IMR-90 (cell line): Measurements from ENCODE around the gene GFAP. TPM values are rescaled to one million over a fixed set of nuclear protein-coding genes. Genes with fewer than 3 reads are reported as not detected.

Experiments used
- ATAC-seq: fragments of 200-7000 bp; cut with Tn5 transposase; 2 replicates; pipeline ENCODE4 v1.9.1; 2020; ENCODE audit warnings: low read depth, mild to moderate bottlenecking, moderate library complexity
- BruUV-seq: library from RNA; stranded (reverse); fragments of 400-500 nt; replicated peaks from 2 replicates; lab custom pipeline; 2021; lab: Mats Ljungman, UMichigan
- CTCF ChIA-PET: fragments of 300-600 bp; formaldehyde crosslinking; extraction: SDS; loops from one replicate; lab custom pipeline; 2021; ENCODE audit warnings: antibody characterized with exemption; lab: Yijun Ruan, JAX
- POLR2A ChIA-PET: fragments of 300-600 bp; sonication (Branson Sonifier 250); formaldehyde crosslinking; loops from one replicate; lab custom pipeline; 2022; ENCODE audit warnings: antibody characterized with exemption; ENCODE audit not compliant: unreplicated experiment; lab: Charles Lee
- DNase-seq: peaks from one replicate; pipeline ENCODE4 v3.0.0; 2013
- H2AFZ ChIP-seq: replicated peaks from 2 replicates; pipeline ENCODE3; 2013; ENCODE audit warnings: low read length, mild to moderate bottlenecking; ENCODE audit not compliant: poor library complexity
- H2AK5ac ChIP-seq: 2 replicates; pipeline ENCODE4 v1.6.1; 2013; ENCODE audit warnings: low read depth, low read length, inconsistent platforms
- H2AK9ac ChIP-seq: replicated peaks from 2 replicates; pipeline ENCODE3; 2013; ENCODE audit warnings: mild to moderate bottlenecking, low read depth, low read length, moderate library complexity; ENCODE audit not compliant: poor library complexity
- H2BK120ac ChIP-seq: 2 replicates; pipeline ENCODE4 v1.6.1; 2013; ENCODE audit warnings: low read depth, low read length, inconsistent platforms
- H2BK15ac ChIP-seq: 3 replicates; pipeline ENCODE4 v1.6.1; 2013; ENCODE audit warnings: low read depth, low read length, inconsistent platforms
- H2BK20ac ChIP-seq: 2 replicates; pipeline ENCODE4 v1.6.1; 2013; ENCODE audit warnings: low read depth, mild to moderate bottlenecking, inconsistent platforms, low read length, moderate library complexity
- H2BK5ac ChIP-seq: 2 replicates; pipeline ENCODE4 v1.6.1; 2013; ENCODE audit warnings: mild to moderate bottlenecking, low read depth, low read length, inconsistent platforms; ENCODE audit not compliant: poor library complexity, severe bottlenecking
- H3K14ac ChIP-seq: replicated peaks from 2 replicates; pipeline ENCODE4 v1.6.1; 2013; ENCODE audit warnings: low read depth, low read length, inconsistent platforms
- H3K18ac ChIP-seq: 2 replicates; pipeline ENCODE4 v1.6.1; 2013; ENCODE audit warnings: low read depth, low read length, control low read depth
- H3K23ac ChIP-seq: 2 replicates; pipeline ENCODE4 v1.6.1; 2013; ENCODE audit warnings: low read depth, low read length, inconsistent platforms
- H3K27ac ChIP-seq: 2 replicates; pipeline ENCODE4 v1.5.1; 2013; ENCODE audit warnings: mild to moderate bottlenecking, control low read depth, low read length; ENCODE audit not compliant: insufficient read depth
- H3K27me3 ChIP-seq: 2 replicates; pipeline ENCODE4 v1.6.1; 2013; ENCODE audit warnings: low read length; ENCODE audit not compliant: control insufficient read depth, insufficient read depth
- H3K36me3 ChIP-seq: 2 replicates; pipeline ENCODE4 v1.6.1; 2013; ENCODE audit warnings: low read length, mixed read lengths; ENCODE audit not compliant: control insufficient read depth, insufficient read depth
- H3K4ac ChIP-seq: 2 replicates; pipeline ENCODE4 v1.6.1; 2013; ENCODE audit warnings: low read depth, low read length, inconsistent platforms
- H3K4me1 ChIP-seq: 2 replicates; pipeline ENCODE4 v1.6.1; 2013; ENCODE audit warnings: low read length, mixed read lengths; ENCODE audit not compliant: control insufficient read depth, insufficient read depth
- H3K4me2 ChIP-seq: 2 replicates; pipeline ENCODE4 v1.6.1; 2013; ENCODE audit warnings: low read depth, mild to moderate bottlenecking, control low read depth, low read length, moderate library complexity
- H3K4me3 ChIP-seq: 2 replicates; pipeline ENCODE4 v1.5.1; 2013; ENCODE audit warnings: low read depth, mild to moderate bottlenecking, control low read depth, low read length, moderate library complexity; ENCODE audit not compliant: insufficient read depth
- H3K56ac ChIP-seq: 2 replicates; pipeline ENCODE4 v1.6.1; 2013; ENCODE audit warnings: low read length, inconsistent platforms; ENCODE audit not compliant: insufficient read depth; ENCODE audit errors: extremely low read depth
- H3K79me1 ChIP-seq, 2 experiments: 2 replicates each; pipeline ENCODE4 v1.6.1; 2013; ENCODE audit warnings: low read length in 2 of 2, inconsistent platforms in 1 of 2, low read depth in 1 of 2
- H3K9ac ChIP-seq: 2 replicates; pipeline ENCODE4 v1.6.1; 2013; ENCODE audit warnings: low read depth, low read length, control low read depth
- H3K9me1 ChIP-seq: 2 replicates; pipeline ENCODE4 v1.6.1; 2013; ENCODE audit warnings: low read length, inconsistent platforms; ENCODE audit not compliant: insufficient read depth
- H3K9me3 ChIP-seq: 2 replicates; pipeline ENCODE4 v1.6.1; 2013; ENCODE audit warnings: low read length; ENCODE audit not compliant: control insufficient read depth, insufficient read depth
- H4K20me1 ChIP-seq: 2 replicates; pipeline ENCODE4 v1.6.1; 2013; ENCODE audit warnings: low read length, inconsistent platforms; ENCODE audit not compliant: insufficient read depth
- H4K5ac ChIP-seq: 2 replicates; pipeline ENCODE4 v1.6.1; 2013; ENCODE audit warnings: mild to moderate bottlenecking, low read depth, low read length, control low read depth
- H4K8ac ChIP-seq, 2 experiments: 2 replicates each; pipeline ENCODE4 v1.6.1; 2013; ENCODE audit warnings: low read depth in 2 of 2, low read length in 2 of 2, control low read depth in 1 of 2, inconsistent platforms in 1 of 2
- H4K91ac ChIP-seq: 2 replicates; pipeline ENCODE4 v1.6.1; 2013; ENCODE audit warnings: low read depth, low read length, inconsistent platforms; ENCODE audit not compliant: insufficient read depth
- CEBPB ChIP-seq: IDR thresholded peaks from 2 replicates; pipeline ENCODE4 v1.6.1; 2012; ENCODE audit warnings: low read depth, low read length, improper control_type of control experiment
- POLR2A ChIP-seq: IDR thresholded peaks from 2 replicates; pipeline ENCODE4 v1.6.1; 2012; ENCODE audit warnings: mild to moderate bottlenecking, low read depth, low read length
- RAD21 ChIP-seq: IDR thresholded peaks from 2 replicates; pipeline ENCODE4 v1.6.1; 2012; ENCODE audit warnings: low read length, improper control_type of control experiment
- SMC3 ChIP-seq: fragments of 150-350 bp; IDR thresholded peaks from 2 replicates; pipeline ENCODE4 v1.6.1; 2016; ENCODE audit warnings: low read depth, mild to moderate bottlenecking, antibody characterized with exemption, low read length, moderate library complexity
- WGBS, 2 experiments: methylation state at CpG; one replicate each; pipeline versions ENCODE4 v1.1.5 to v1.1.7; 2013; ENCODE audit warnings: missing lambda C conversion rate in 2 of 2; ENCODE audit not compliant: insufficient read length in 1 of 2; ENCODE audit errors: extremely low coverage in 2 of 2; 5-methylcytosine and 5-hydroxymethylcytosine counted together
- dilution Hi-C: fragments of 300-500 bp; cut with HindIII; formaldehyde crosslinking; loops from one replicate; pipeline ENCODE4 v1.14.3; 2018; ENCODE audit warnings: low sequenced_read_pairs; ENCODE audit not compliant: unreplicated experiment
- in situ Hi-C: fragments of 300-500 bp; cut with MboI; formaldehyde crosslinking; loops from 3 replicates; pipeline ENCODE4 v1.14.3; 2019; ENCODE audit warnings: low sequenced_read_pairs, inconsistent platforms, mixed read lengths
- intact Hi-C: fragments of 100-400 bp; cut with micrococcal nuclease; formaldehyde crosslinking; loops from 2 replicates; pipeline ENCODE4 v1.10.0; 2022
- polyA plus RNA-seq, 3 experiments: library from polyadenylated mRNA; depleted of rRNA; stranded (reverse); fragments of >200 nt; gene quantifications; 2 replicates each; pipeline ENCODE4 v1.2.3, GENCODE V29; 2012; ENCODE audit warnings: low replicate concordance in 1 of 3
- total RNA-seq: library from RNA; depleted of rRNA; stranded (reverse); fragments of >200 nt; gene quantifications from 2 replicates; pipeline ENCODE4 v1.2.3, GENCODE V29; 2012

The GFAP gene
- total and polyA plus RNA-seq, 2 of the 4 experiments (the other 2 are of a cell fraction): 0.18 to 0.19 TPM

DNA sequence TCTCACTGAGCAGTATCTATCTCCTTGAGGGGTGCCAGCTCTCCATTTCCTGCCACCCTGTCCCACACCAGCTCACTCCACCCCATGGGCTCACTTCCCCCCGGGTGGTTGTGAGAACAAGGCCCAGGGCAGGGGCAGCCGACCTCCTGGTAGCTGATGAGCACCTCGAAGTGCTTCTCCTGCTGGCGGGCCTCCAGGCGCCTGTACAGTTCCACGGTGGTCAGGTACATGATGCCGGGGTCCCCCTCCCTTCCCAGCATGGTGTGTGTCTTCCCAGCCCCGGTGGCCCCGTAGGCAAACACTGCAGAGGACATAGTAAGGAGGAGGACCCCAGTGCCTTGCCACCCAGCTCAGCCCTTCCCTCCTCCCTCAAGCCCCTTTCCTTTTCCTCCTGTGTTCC lies 19.8 kb upstream of the GFAP start:
- no peaks in the 10 kb centered on the region for H3K9me3 ChIP-seq
- no peak overlapping the region for H3K14ac ChIP-seq
- DNase-seq (no peak), ATAC-seq (no peak)
- no peak overlapping the region for H2BK5ac ChIP-seq
- peaks cover 2% of the 10 kb centered on the region; the same call in 1 of the 2 replicates for H3K36me3 ChIP-seq
- TF ChIP-seq SMC3 (no peak), RAD21 (no peak), CEBPB (no peak), POLR2A (no peak)
- dilution Hi-C loops (no loop called here), in situ Hi-C loops (no loop called here), intact Hi-C loops (no loop called here)
- H3K4me2 ChIP-seq: no peak overlapping the region
- H2BK20ac ChIP-seq: no peak overlapping the region
- no peak overlapping the region for H3K9ac ChIP-seq
- H2AK5ac ChIP-seq: no peak overlapping the region
- H3K23ac ChIP-seq: no peak overlapping the region
- H3K79me1 ChIP-seq: peaks cover 17 to 31% of the 10 kb centered on the region in 2 experiments
- H3K27ac ChIP-seq: no peak overlapping the region
- no peak overlapping the region for H4K8ac ChIP-seq
- no peak overlapping the region for H3K18ac ChIP-seq
- WGBS, 2 experiments: no CpG with 5 or more reads among the region's 9 CpGs
- ChIA-PET POLR2A (no interaction called here), CTCF (no interaction called here)
- no peak overlapping the region for H4K5ac ChIP-seq
- no peaks in the 10 kb centered on the region for H3K27me3 ChIP-seq
- H2BK120ac ChIP-seq: no peak overlapping the region
- no TSS peak for BruUV-seq
- H3K4me1 ChIP-seq: no peaks in the 10 kb centered on the region
- H2BK15ac ChIP-seq: no peak overlapping the region
- no peaks in the 10 kb centered on the region; the same call in 1 of the 2 replicates for H4K20me1 ChIP-seq
- no peak overlapping the region for H3K56ac ChIP-seq
- H3K4me3 ChIP-seq: no peak overlapping the region
- H3K4ac ChIP-seq: no peak overlapping the region
- no peak overlapping the region for H2AFZ ChIP-seq
- H4K91ac ChIP-seq: no peak overlapping the region
- H3K9me1 ChIP-seq: no peaks in the 10 kb centered on the region; the same call in 1 of the 2 replicates
- no peak overlapping the region for H2AK9ac ChIP-seq
